Breast epithelium (tissue), 3 donors: Measurements from ENCODE around the gene RASSF10.

Experiments used
- CTCF ChIP-seq, 3 donors: fragments of 450-650 bp; IDR thresholded peaks; one replicate each; pipeline ENCODE4 v1.5.1; 2016 to 2017; ENCODE audit warnings: antibody characterized with exemption in 3 of 3, mild to moderate bottlenecking in 3 of 3, moderate library complexity in 3 of 3
- POLR2A ChIP-seq: fragments of 450-650 bp; IDR thresholded peaks from one replicate; pipeline ENCODE4 v1.6.1; 2016; ENCODE audit warnings: antibody characterized with exemption, mild to moderate bottlenecking, moderate library complexity
- POLR2AphosphoS5 ChIP-seq, 3 donors: sonication (generic); formaldehyde crosslinking; IDR thresholded peaks; one replicate each; pipeline ENCODE4 v1.6.1; 2017; ENCODE audit warnings: antibody characterized with exemption in 3 of 3

DNA sequence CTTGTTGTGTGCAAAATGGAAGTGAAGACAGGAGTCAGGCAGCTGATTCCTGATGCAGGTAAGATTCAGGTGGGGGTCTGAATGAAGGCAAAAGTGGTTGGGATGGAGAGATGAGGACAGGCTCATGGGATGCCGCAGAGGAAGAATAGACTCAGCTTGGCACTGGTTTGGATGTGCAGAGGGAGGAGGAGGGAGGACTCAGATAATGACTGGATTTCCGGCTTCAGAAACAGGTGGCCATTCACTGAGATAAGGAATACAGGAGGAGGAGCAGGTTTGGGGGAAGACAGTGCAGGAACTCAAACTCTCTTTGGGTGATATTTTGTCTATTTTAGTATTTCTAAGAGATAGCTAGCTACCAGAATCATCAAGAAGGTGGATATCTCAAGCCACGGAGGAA, 19.2 kb downstream of the RASSF10 start:
- TF ChIP-seq POLR2AphosphoS5 (IDR thresholded peaks at IDR 0.05) (no peak), CTCF (IDR thresholded peaks at IDR 0.05) (no peak), POLR2A (no peak)
